GM23248 (cell line): Measurements from ENCODE around the gene CCDC157.

ENCODE experiments used
- EZH2 ChIP-seq: fragments of 200-600 bp; sonication (generic); IDR thresholded peaks from 2 replicates; pipeline ENCODE4 v1.6.1; 2018; ENCODE audit warnings: antibody characterized with exemption, mild to moderate bottlenecking; ENCODE audit not compliant: insufficient read depth, poor library complexity, severe bottlenecking
- EZH2phosphoT487 ChIP-seq: fragments of 200-600 bp; sonication (generic); IDR thresholded peaks from 2 replicates; pipeline ENCODE4 v1.6.1; 2018; ENCODE audit warnings: antibody characterized with exemption, moderate library complexity, mild to moderate bottlenecking, low read depth; ENCODE audit not compliant: insufficient read depth

DNA sequence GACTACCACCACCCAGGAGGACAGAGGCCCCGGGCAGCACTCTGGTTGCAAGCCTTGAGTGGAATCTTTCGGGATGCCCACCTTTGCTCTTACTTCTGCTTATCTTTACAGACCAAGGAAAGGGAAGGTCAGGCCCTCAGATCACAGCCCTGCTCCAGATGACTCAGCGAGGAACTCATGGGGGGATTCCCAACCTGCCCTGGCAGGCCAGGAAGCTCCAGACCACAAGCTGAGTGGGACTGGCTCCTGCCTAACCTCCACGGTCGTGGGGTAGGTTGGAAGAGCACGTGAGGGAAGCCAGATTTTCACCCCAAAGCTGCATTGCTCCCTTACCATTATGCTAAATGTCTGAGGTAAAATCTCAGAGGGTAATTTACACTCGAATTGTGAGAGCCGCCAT is 41.9 kb upstream of the CCDC157 start:
- no peak for TF ChIP-seq EZH2phosphoT487
- TF ChIP-seq EZH2 = no peak
